Left lung (tissue), 10 donors: ENCODE results near the gene C10orf67. TPM values are rescaled to one million over a fixed set of nuclear protein-coding genes. Genes with fewer than 3 reads are reported as not detected.

Source experiments
- ATAC-seq: fragments of 200-7000 bp; cut with Tn5 transposase; one replicate; pipeline ENCODE4 v1.9.1; 2020; ENCODE audit warnings: moderate library complexity
- DNase-seq, 4 donors: peaks; one replicate each; pipeline ENCODE4 v3.0.0-alpha.2; 2013 to 2020
- H3K27ac ChIP-seq, 2 donors: fragments of 200-600 bp; sonication (generic) in 1 of 2; one replicate each; pipeline versions ENCODE4 v1.5.0 to v1.8.0; 2020 to 2021
- H3K27me3 ChIP-seq, 2 donors: fragments of 200-600 bp; sonication (generic) in 1 of 2; one replicate each; pipeline versions ENCODE4 v1.5.0 to v1.8.0; 2020 to 2021
- H3K36me3 ChIP-seq, 2 donors: fragments of 200-600 bp; sonication (generic) in 1 of 2; one replicate each; pipeline versions ENCODE4 v1.5.0 to v1.8.0; 2020 to 2021
- H3K4me1 ChIP-seq, 2 donors: fragments of 200-600 bp; one replicate each; pipeline ENCODE4 v1.8.0; 2021
- H3K4me3 ChIP-seq, 2 donors: fragments of 200-600 bp; sonication (generic) in 1 of 2; one replicate each; pipeline versions ENCODE4 v1.5.0 to v1.8.0; 2020 to 2021; ENCODE audit warnings: mild to moderate bottlenecking in 1 of 2
- H3K9me3 ChIP-seq, 2 donors: fragments of 200-600 bp; sonication (generic) in 1 of 2; one replicate each; pipeline versions ENCODE4 v1.5.0 to v1.8.0; 2020 to 2021
- intact Hi-C, 2 donors: fragments of 100-400 bp; cut with DNase I; formaldehyde crosslinking; loops; one replicate each; pipeline versions ENCODE4 v1.11.2 to v1.14.2; 2022
- polyA plus RNA-seq, 6 donors: library from polyadenylated mRNA; unstranded; fragments of 120-200 nt; gene quantifications; one replicate each; pipeline ENCODE4 v1.2.1, GENCODE V29; 2013; ENCODE audit not compliant: insufficient read length in 6 of 6
- total RNA-seq, 2 donors: library from RNA; stranded (reverse); fragmentation: NEBNext Ultra II Directional; extraction: Animal tissue kit (Norgen Biotek cat#: 25700); gene quantifications; one replicate each; pipeline ENCODE4 v1.2.1, GENCODE V29; 2021
- TF ChIP-seq, protein P1 (sequence below), 2 donors: fragments of 200-600 bp; sonication (generic) in 1 of 2; IDR thresholded peaks; one replicate each; pipeline versions ENCODE4 v1.5.0 to v1.8.0; 2021; ENCODE audit warnings: antibody characterized with exemption in 2 of 2
- donor health status: DM: no; HTN: yes; CAD: no.
- donor health status: DM: no; HTN: no; CAD: no.

C10orf67 gene
- total and polyA plus RNA-seq, 8 donors = 0.29 to 0.93 (median 0.53) TPM

DNA sequence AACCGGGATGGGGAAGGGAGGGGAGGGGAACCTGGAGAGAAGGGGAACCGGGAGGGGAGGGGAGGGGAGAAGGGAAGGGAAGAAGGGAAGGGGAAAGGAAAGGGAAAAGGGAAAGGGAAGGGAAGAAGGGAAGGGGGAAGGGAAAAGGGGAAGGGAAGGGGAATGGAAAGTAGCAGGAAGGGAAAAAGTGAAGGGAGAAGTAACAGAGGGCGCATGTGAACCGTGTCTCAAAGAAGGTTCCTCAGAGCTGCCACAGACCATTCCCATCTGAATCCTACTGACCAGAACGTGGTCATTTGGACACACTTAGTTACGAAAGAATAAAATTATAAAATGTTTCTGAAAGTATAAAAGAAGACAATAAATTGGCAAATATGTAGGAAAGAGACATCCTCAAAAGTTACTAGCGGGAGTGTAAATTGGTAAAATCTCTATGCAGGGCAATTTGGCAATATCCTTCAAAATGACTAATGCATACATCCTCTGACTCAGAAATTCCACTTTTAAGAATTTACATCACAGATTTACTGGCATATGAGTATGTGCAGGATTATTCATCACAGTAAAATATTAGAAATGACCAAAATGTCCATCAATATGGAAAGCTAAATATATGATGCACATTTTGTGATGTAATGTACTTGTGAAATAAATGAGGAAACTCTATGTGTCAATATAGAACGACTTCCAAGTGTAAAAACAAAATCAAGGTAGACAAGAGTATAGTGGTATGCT, 12.9 kb downstream of the C10orf67 start:
- DNase-seq (no peak), ATAC-seq (no peak)
- TF ChIP-seq, protein P1, sequence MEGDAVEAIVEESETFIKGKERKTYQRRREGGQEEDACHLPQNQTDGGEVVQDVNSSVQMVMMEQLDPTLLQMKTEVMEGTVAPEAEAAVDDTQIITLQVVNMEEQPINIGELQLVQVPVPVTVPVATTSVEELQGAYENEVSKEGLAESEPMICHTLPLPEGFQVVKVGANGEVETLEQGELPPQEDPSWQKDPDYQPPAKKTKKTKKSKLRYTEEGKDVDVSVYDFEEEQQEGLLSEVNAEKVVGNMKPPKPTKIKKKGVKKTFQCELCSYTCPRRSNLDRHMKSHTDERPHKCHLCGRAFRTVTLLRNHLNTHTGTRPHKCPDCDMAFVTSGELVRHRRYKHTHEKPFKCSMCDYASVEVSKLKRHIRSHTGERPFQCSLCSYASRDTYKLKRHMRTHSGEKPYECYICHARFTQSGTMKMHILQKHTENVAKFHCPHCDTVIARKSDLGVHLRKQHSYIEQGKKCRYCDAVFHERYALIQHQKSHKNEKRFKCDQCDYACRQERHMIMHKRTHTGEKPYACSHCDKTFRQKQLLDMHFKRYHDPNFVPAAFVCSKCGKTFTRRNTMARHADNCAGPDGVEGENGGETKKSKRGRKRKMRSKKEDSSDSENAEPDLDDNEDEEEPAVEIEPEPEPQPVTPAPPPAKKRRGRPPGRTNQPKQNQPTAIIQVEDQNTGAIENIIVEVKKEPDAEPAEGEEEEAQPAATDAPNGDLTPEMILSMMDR (IDR thresholded peaks at IDR 0.05) = no peak
- intact Hi-C loops = no loop called here
- Histone ChIP-seq H3K4me1 (no peaks in the 10 kb centered on the region), H3K4me3 (no peak overlapping the region), H3K27ac (no peak overlapping the region), H3K27me3 (no peaks in the 10 kb centered on the region), H3K9me3 (no peaks in the 10 kb centered on the region), H3K36me3 (no peaks in the 10 kb centered on the region)

DNA sequence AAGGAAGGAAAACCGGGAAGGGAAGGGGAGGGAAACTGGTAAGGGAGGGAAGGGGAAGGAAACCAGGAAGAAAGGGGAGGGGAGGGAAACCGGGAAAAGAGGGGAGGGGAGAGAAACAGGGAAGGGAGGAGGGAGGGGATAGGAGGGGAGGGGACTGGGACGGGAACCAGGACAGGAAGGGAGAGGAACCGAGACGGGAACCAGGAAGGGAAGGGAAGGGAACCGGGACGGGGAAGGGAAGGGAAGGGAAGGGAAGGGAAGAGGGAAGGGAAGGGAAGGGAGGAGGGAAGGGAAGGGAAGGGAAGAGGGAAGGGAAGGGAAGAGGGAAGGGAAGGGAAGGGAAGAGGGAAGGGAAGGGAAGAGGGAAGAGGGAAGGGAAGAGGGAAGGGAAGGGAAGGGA, 13.6 kb downstream of the C10orf67 start:
- no peak for DNase-seq
- H3K36me3 ChIP-seq = no peaks in the 10 kb centered on the region
- no peaks in the 10 kb centered on the region for H3K4me1 ChIP-seq
- H3K27me3 ChIP-seq = peaks cover 0 to 5% of the 10 kb centered on the region in 2 donors
- H3K4me3 ChIP-seq = no peak overlapping the region
- intact Hi-C loops = no loop called here
- ATAC-seq = no peak
- H3K27ac ChIP-seq = no peak overlapping the region
- no peaks in the 10 kb centered on the region for H3K9me3 ChIP-seq
- TF ChIP-seq, protein P1 (IDR thresholded peaks at IDR 0.05) = no peak

DNA sequence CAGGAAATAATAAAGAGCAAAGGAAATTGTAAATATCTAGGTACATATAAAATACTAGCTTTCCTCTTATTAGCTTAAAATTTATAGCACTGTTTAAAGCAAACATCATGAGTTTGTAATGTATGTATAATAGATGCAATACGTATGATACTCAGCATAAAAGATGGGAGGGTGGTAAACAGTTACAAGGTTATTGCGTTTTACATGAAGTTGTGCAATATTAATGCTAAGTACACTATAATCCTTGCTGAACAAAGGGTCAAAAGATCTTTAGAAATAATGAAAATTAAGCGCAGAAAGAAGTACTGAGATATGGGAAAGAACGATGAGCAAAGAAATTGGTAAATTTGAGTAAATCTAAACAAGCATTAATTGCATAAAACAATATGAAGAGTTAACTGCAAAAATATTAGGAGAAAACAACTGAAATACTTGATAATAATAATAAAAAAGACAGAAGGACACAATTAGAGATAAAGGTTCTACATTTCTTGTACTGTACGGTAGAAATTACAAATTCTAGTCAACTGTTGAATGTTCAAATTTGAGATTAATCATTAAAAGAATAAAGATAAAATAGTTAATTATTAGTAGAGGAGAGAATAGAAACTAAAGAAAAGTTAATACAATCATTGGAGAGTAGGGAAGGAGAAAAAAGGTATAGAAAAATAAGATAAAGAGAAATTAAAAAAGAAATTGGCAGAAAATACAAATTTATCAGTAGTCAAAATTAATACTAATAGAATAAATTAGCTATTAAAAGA, 17.9 kb downstream of the C10orf67 start:
- H3K4me3 ChIP-seq = no peak overlapping the region
- H3K27ac ChIP-seq = no peak overlapping the region
- peaks cover 0 to 7% of the 10 kb centered on the region in 2 donors for H3K27me3 ChIP-seq
- ATAC-seq (no peak), DNase-seq (no peak)
- TF ChIP-seq, protein P1 (IDR thresholded peaks at IDR 0.05) = no peak
- H3K9me3 ChIP-seq = no peaks in the 10 kb centered on the region
- intact Hi-C loops = no loop called here
- no peaks in the 10 kb centered on the region for H3K36me3 ChIP-seq
- no peaks in the 10 kb centered on the region for H3K4me1 ChIP-seq

DNA sequence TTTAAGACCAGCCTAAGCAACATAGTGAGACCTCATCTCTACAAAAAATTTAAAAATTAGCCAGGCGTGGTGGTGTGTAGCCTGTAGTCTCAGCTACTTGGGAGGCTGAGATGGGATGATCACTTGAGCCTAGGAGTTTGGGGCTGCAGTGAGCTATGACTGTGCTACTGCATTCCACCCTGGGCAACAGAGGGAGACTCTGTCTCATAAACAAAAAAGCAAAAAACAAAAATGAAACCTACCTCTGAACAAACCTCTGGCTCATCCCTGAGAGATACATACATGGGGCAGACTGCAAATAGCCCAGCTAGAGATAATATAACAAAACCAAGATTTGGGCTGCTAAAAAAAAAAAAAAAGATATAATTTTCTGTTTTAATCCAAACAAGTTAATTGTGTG, 19.5 kb downstream of the C10orf67 start:
- ATAC-seq = no peak

DNA sequence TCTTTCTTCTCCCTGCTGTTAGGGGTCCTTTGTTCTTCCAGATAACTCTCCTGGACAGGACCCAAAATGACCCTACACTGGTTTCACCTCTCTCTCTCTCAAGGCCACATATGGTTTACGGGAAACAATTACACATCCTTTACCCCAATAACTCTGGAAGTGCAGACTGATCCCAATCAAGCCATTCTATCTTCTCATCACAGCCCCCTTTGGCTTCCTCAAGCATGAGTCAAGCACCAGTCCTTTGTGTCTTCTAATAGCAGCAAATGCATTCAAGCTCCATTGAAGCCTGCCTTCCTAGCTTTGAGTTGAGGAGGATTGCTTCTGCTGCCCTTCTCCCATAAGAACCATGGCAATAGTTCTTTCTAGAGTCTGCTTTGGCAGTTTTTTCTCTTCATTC, 20.2 kb downstream of the C10orf67 start:
- Histone ChIP-seq H3K27ac (no peak overlapping the region), H3K4me1 (no peaks in the 10 kb centered on the region), H3K36me3 (no peaks in the 10 kb centered on the region), H3K27me3 (peaks cover 0 to 7% of the 10 kb centered on the region in 2 donors), H3K4me3 (no peak overlapping the region), H3K9me3 (no peaks in the 10 kb centered on the region)
- TF ChIP-seq, protein P1 (IDR thresholded peaks at IDR 0.05) = no peak
- intact Hi-C loops = no loop called here
- no peak for ATAC-seq
- DNase-seq = no peak

More for the DNA sequence above, 19.5 kb downstream of the C10orf67 start:
- TF ChIP-seq, protein P1 (IDR thresholded peaks at IDR 0.05) = no peak
- intact Hi-C loops = no loop called here
- H3K4me3 ChIP-seq = no peak overlapping the region
- no peaks in the 10 kb centered on the region for H3K9me3 ChIP-seq
- no peak overlapping the region for H3K27ac ChIP-seq
- H3K36me3 ChIP-seq = no peaks in the 10 kb centered on the region
- H3K4me1 ChIP-seq = no peaks in the 10 kb centered on the region
- DNase-seq = no peak
- peaks cover 0 to 7% of the 10 kb centered on the region in 2 donors for H3K27me3 ChIP-seq
